Activated gamma-delta T cell (primary cell): ENCODE measurements around the gene UBAP1.
"Not testable (repeated sequence)": the region's sequence is repeated elsewhere in the genome, so short reads cannot be mapped to it uniquely, and the experiment has no call there.

Experiments used
- DNase-seq: peaks from one replicate; lab custom pipeline; 2025; lab: John Stamatoyannopoulos, UW

The UBAP1 gene

GRCh38 chr9:34224349-34224748, 45.5 kb downstream of the UBAP1 start:
- no peak for DNase-seq

DNA sequence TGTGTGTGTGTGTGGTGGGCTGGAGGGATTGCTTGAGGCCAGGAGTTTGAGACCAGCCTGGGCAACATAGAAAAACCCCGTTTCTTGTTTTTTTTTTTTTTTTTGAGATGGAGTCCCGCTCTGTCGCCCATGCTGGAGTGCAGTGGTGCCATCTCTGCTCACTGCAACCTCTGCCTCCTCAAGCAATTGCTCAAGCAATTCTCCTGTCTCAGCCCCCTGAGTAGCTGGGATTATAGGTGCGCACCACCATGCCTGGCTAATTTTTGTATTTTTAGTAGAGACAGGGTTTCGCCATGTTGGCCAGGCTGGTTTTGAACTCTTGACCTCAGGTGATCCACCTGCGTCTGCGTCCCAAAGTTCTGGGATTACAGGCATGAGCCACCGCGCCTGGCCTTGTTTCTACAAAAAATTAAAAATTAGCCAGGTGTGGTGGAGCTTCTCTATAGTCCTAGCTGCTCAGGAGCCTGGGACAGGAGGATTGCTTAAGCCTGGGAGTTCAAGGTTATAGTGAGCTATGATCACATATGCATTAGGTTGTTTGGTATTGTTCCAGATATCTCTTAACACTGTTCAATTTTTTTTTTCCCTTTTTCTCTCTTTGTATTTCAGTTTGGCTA, 47.4 kb downstream of the UBAP1 start:
- not testable (repeated sequence) for DNase-seq

DNA sequence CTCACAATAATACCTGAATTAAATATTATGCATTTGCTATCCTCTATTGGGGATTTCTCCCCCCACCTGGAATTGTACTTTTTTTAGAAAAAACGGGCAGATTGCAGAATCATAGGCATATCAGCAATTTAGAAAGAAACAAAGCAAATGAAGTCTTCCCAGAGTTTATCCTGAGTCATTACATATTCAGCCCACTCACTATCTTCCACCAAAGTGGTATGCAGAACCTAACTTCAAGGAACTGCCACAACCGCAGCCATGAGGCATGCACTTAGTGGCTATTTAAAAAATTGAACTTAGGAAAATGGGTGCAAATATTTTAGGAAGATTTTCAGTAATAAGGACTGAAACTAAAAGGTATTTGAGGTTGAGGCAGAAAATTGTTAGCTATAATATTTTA, 48.6 kb downstream of the UBAP1 start:
- DNase-seq, result no peak

DNA sequence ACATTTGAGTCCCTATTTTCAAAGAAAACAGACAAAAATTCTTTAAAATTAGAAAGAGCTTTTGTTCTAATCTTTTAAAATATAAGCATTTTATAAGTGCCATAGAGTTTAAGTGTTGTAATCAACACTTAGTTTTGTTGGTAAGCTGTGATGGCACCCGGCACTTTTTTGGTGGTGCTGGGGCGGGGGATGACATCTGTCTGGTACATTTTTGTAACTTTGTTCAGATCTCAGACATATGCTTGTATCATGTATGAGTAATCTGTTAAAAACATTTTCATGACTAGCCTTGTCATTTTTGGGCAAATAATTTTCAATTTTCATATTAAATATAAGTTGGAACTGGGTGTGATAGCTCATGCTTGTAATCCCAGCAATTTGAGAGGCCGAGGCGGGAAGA, 51.7 kb downstream of the UBAP1 start:
- DNase-seq, result no peak

DNA sequence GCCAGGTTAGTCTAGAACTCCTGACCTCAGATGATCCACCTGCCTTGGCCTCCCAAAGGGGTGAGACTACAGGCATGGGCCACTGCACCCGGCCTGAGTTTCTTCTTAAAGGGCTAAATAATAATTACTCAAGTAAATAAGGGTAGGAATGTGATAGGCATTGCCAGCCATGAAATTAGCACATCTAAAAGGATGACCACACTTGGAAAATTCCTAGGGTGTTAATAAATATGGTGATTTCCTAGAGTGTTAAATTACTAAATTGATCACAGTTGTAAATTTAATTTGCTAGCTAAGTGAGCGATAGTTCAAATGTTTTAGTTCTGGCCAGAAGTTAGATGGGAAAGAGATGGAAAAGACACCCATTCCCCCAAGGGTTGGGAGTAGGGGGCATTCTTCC, 53.4 kb downstream of the UBAP1 start:
- DNase-seq, result no peak

GRCh38 chr9:34233672-34234071, 54.8 kb downstream of the UBAP1 start:
- no peak for DNase-seq

DNA sequence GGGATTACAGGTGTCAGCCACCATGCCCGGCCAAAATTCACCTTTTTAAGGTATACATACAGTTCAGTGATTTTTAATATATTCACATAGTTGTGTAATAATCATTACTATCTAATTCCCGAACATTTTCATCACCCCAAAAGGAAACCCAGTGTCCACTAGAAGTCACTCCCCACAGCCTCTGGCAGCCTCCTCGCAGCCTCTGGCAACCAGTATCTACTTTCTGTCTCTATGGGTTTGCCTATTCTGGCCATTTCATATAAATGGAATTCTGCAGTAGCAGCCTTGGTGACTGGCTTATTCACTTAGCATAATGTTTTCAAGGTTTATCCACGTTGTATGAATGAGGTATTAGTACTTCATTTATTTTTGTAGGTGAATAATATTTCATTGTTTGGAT, 59.0 kb downstream of the UBAP1 start:
- DNase-seq, result no peak

GRCh38 chr9:34240006-34240405, 61.2 kb downstream of the UBAP1 start:
- DNase-seq, result no peak

- DNase-seq, result no peak
Observed at GRCh38 chr9:34242830-34243229, 64.0 kb downstream of the UBAP1 start.

- DNase-seq, result not testable (repeated sequence)
Observed at GRCh38 chr9:34245212-34245611, 66.4 kb downstream of the UBAP1 start.

- no peak for DNase-seq
Observed at GRCh38 chr9:34246453-34246852, 67.6 kb downstream of the UBAP1 start.

GRCh38 chr9:34247782-34248181, 68.9 kb downstream of the UBAP1 start:
- not testable (repeated sequence) for DNase-seq

DNA sequence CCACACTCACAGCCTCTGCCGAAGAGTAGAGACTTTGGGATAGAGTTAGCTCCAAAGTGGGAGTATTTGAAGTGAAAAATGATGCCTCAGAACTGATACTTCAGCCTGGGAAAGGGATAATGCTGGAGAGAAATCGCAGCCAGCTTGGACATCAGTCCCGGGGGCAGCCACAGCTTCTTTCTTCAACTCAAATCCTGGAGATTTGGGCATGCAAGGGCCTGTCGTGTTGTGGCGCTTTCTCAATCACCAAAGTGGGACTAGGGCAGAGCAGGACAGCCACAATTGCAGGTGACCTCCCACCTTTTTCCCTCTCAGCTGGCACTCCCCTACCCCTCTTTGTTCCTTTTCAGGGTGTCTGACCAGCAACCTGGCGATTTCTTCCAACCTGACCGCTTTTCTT, 70.4 kb downstream of the UBAP1 start:
- no peak for DNase-seq

DNA sequence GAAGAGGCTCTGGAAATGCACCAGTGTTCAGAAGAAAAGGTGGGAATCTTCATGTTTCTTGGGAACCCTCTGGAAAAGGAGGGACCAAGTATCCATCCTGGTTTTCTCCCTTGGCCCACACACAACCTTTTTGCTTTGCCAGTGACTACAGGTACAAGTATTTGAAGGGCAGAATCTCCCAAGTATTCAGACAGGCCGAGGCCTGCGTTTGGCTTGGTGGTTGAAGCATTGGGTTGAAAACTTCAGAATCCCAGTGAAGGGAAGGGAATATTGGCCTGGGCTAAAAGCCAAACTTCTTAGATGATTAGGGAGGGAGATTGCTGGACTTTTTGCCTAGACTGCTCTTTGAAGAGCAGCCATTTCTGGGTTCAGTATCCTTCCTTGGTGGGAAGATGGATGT, 71.9 kb downstream of the UBAP1 start:
- DNase-seq, result no peak

DNA sequence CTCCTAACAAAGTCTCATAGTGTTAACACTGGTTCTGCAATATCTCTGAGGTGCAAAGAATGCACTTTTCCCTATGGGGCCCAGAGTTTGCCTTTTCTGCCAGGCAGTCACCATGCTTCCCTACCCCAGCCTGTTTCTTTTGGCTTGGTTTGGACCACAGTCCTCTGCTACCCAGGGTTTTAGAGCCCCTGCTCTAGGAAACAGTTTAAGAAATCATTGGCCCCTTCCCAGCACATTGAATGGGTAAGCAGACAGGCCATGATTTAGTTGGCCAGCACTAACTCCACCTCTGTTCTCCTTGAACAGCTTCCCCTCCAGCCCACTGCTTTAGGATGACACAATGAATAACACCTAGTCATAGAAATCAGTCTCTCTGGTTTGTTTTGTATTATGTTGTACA, 73.2 kb downstream of the UBAP1 start:
- DNase-seq, result no peak

GRCh38 chr9:34252670-34253459, 74.0 kb downstream of the UBAP1 start:
- no peak for DNase-seq

GRCh38 chr9:34253460-34253837, 74.6 kb downstream of the UBAP1 start:
- DNase-seq, result no peak

DNA sequence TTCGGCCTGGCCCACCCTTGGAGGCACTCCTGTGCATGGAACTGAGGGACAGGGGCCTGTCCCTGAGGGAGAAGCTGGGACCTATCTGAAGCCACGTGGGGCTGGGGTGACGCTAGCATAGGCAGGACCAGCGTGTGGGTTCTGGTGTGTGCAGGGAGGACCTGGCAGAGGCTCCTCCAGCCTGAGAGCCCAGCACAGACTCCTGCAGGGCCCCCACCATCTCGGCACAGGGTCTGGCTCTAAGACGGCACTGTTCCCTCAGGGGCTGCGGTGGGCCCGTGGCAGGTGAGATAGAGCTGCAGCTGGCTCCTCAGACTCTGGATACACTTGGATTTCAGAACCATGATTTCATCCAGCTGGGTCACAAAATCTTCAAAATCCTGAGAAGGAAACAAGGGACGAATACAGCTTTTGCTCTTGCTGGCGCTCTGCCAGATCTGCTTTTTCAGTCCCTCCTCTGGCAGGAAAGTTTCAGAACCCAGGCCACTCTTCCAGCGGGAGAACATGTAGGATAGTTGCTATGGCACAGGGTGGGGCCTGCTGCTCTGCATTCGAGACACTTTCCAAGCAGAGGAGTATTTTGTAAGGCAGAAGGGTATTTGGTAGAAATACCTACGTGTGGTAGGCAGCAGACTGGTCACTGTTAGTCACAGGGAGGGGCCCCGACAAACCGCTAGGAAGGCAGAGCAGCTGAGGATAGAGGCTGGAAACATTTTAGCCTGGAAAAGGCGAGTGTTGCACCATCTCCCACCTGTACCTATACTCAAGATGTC, 75.5 kb downstream of the UBAP1 start:
- DNase-seq, result no peak

GRCh38 chr9:34254966-34255825, 76.4 kb downstream of the UBAP1 start:
- no peak for DNase-seq

- no peak for DNase-seq
Observed at GRCh38 chr9:34256104-34256503, 77.3 kb downstream of the UBAP1 start.

- no peak for DNase-seq
Observed at GRCh38 chr9:34256987-34257585, 78.2 kb downstream of the UBAP1 start.

DNA sequence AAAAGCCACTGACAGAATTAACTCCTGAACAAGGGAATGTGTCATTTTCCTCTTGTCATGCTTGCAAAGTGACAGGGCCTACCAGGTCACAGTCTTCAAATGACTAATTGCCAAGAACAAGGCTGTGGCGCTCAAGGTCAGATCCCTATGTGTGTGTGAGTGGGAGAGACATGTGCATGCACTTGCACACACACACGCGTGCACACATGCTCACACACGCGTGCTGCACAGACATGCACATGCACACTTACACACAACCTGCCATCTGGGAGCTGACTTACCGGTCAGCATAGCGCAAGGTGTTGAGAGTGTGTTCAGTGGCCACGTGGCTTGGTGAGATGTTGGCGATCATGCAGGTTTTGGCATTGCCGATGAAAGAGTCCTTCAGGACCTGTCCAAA, 80.5 kb downstream of the UBAP1 start:
- no peak for DNase-seq
